DOHH2 (cell line): Measurements from ENCODE around the gene SRMS.

Experiments
- EZH2phosphoT487 ChIP-seq: fragments of 200-600 bp; sonication (generic); IDR thresholded peaks from 2 replicates; pipeline ENCODE4 v1.6.1; 2017; ENCODE audit warnings: borderline replicate concordance, mild to moderate bottlenecking, antibody characterized with exemption, low read length, moderate library complexity, mixed read lengths
- TF ChIP-seq, protein P1 (sequence below): fragments of 200-600 bp; sonication (generic); IDR thresholded peaks from one replicate; pipeline ENCODE4 v1.5.1; 2014; ENCODE audit warnings: antibody characterized with exemption, mild to moderate bottlenecking, low read depth, low read length; ENCODE audit not compliant: poor library complexity, severe bottlenecking

DNA sequence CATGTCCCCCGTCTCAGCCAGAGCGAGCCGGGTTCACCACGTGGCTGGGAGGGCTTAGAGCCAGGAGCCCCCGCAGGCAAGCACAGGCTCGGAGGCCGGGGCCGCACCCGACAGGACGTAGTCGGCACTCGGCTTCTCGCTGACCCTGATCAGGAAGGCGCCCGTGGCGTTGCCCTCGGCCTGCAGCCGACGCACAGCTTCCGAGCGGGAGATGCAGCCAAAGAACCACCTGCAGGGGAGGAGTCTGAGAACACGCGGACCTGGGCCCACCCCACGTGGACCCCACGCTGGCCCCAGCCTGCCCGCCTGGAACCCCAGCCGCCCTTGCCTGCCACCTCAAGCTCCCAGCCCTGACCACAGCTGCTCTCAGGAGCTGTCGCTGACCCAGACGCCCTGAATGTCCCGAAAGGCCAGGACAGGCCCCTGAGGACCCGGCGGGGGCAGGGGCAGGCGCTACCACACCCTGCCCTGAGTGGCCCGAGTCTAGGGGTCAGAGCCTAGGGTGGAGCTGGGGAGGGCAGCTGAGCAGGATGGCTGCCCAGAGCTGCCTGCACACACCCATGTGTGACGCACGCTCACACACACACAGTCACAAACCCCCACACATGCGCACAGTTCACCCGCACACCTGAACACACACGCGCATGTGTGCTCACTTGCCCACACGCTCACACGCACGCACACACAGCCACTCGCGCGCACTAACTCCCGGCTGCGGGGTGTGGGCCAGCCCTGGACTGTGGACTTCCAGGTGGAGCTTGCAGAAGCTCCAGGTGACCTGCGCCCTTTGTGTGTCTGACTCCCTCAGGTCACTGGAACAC lies 12.5 kb downstream of the SRMS start:
- TF ChIP-seq, protein P1, sequence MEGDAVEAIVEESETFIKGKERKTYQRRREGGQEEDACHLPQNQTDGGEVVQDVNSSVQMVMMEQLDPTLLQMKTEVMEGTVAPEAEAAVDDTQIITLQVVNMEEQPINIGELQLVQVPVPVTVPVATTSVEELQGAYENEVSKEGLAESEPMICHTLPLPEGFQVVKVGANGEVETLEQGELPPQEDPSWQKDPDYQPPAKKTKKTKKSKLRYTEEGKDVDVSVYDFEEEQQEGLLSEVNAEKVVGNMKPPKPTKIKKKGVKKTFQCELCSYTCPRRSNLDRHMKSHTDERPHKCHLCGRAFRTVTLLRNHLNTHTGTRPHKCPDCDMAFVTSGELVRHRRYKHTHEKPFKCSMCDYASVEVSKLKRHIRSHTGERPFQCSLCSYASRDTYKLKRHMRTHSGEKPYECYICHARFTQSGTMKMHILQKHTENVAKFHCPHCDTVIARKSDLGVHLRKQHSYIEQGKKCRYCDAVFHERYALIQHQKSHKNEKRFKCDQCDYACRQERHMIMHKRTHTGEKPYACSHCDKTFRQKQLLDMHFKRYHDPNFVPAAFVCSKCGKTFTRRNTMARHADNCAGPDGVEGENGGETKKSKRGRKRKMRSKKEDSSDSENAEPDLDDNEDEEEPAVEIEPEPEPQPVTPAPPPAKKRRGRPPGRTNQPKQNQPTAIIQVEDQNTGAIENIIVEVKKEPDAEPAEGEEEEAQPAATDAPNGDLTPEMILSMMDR, result no peak
- TF ChIP-seq EZH2phosphoT487, result no peak
